HG02798 (cell line): ENCODE data around the gene SMIM8.
"Not testable (repeated sequence)": the region's sequence is repeated elsewhere in the genome, so short reads cannot be mapped to it uniquely, and the experiment has no call there.

Source experiments
- ATAC-seq: cut with Tn5 transposase; IDR thresholded peaks from one replicate; pipeline ENCODE4 v1.9.1; 2021; ENCODE audit warnings: mild to moderate bottlenecking; ENCODE audit not compliant: unreplicated experiment, poor library complexity

SMIM8 gene, protein sequence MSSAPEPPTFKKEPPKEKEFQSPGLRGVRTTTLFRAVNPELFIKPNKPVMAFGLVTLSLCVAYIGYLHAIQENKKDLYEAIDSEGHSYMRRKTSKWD

DNA sequence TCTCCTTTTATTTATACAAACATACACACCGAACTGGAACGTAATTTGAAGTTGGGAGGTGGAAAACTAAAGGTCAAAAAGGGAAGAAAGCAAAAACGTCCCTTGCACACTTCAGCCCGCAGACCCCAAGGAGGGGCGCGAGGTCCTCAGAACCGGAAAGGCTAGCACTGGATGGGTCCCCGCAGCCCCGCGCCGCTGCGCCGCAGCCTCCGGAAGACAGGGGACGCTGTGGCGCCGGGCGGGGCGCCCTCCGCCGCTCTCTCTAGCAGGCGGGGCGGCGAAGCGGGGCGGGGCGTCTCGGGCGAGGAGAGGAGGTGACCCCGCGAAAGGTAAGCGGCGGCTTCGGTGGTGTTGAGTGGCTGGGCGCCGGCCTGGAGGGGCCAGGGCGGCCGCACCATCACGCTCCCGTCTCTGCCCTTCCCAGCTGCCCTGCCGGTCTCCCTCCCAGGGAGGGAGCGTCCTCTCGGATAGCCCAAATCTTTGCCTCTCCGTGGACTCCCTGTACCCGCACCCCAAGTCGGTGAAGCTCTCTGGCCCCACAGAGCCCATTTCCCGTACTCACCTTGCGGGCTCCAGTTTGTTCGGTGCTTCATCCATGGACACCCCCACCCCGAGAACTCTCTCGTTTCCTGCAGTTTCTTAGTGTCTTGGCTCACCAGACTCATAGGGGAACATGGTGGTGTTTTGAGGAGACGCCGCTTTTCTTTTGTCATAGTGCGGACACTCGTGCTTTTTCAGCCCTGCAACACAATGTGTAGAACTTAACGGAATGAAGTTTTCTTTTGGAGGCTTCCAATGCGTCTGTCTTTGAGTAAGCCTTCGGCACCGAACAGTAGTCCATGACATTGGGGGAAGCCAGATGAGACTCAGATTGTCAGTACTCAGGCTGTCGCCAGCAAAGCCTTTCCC is at the start of gene SMIM8:
TSS of gene SMIM8 (plus strand) at position 285 of the 909 bp plus-strand sequence. CDS start 14,444 bp downstream, outside the sequence.
- ATAC-seq = peak; percentile 100

DNA sequence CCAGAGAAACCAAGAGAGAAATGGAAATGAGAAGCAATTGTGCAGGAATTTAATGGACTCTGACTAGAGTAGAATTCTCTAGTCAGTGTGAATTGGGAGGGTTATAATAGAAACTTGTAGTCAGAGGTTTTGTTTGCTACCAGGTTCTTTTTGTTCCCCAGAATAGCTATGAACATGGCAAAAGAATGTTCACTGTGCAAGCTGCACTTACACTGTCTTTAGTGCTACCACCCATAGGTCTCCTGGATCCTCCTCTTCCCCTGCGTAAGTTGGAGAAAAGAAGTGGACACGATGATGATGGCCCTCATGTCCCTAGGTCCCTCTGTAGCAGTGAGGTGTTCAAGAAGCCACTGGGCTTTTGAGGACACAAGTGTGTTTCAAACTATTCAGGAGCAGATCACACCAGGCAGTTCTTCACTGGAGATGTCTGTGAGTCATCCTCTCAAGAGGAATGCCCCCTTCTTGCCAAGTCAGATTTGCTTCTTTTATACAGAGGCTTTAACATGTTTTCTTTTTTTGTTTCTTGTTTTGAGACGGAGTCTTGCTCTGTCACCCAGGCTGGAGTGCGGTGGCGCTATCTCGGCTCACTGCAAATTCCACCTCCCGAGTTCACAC is 47.6 kb upstream of the SMIM8 start:
- no peak for ATAC-seq

DNA sequence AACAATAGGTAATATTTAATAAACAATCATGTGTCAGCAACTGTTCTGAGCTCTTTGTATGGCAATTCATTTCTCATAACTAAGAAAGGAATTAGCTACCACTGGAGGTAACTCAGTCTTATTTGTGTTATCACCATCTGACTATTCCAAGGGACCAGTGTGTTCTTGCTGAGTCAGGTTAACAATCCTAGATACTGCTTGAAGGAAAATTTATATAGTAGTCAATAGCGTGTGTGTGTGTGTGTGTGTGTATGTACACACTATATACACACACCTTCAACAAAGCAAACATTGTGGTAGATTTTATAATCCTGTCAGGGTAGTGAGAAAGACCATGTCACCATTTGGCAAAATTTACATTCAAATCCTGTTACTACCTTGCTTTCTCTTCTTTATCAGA is 45.8 kb upstream of the SMIM8 start:
- no peak for ATAC-seq

DNA sequence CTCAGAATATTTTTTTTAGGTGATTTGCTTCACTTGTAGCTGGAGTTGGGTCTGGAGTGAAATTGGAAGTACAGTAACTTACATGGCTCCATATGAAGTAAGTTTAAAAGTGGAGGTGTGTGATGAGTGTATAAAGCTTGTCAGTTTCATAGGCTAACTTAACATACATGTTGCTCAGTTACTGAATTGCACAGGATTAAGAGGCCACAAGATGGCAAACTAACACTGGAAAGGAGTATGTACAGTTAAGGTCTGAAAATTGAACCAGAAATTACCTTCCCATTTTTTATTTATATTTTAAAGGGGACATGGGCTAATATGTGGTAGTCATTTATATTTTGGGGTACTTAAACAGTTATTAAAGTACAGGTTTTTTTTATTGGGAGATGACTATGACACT is 45.3 kb upstream of the SMIM8 start:
- ATAC-seq = no peak

DNA sequence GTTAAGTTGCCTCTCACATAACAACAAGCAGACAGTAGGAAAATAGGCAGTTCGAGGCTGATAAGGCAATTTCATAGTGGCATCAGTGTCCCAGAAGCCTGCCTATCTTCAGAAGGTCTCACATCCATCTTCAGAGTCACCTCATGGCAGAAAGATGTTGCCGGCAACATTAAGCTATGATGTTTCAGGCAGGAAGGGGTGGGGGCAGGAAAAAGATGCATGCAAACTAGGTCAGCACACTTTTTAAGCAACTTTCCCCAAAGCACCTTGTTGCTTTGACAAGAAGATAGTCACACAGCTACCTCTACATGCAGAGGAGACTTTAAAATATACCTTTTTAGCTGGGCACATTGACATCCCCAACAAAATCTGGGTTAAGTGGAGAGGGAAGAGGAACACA is 43.2 kb upstream of the SMIM8 start:
- ATAC-seq = no peak

DNA sequence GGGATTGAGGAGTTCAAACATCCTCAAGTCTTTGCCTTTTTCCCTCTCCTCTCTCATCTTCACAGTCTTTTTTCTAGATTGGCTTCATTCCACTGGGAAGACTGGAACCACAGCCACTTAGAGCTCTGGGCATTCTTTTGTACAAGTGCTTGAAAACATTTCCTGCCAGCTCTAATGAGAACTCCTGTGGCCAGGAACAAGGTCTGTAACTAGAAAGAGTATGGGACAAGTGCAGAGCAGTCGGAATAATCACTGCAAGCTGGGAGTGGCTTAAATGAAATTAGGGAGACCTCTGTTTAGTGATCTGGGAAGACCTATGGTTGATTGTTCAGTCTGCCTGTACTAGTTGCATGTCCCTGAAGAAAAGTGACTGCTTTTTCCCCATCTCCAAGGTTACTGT is 41.0 kb upstream of the SMIM8 start:
- no peak for ATAC-seq

DNA sequence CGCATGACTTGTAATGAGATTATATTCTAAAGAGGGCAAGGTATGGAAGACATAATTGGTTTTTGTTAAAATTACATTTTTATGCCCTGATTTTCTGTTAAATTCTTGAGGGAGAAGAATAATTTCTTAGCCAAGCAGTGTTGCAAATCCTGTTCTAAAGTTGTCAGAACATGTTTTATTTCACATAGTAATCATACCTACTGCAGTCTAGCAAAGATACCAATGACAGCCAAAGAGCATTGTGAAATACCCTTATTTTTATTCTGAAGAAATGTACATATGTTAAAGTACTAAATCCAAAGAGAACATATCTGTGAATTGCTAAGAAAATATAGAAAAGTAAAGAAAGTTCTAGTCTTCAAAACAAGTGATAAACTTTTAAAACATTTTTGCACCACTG is 39.6 kb upstream of the SMIM8 start:
- ATAC-seq = no peak

DNA sequence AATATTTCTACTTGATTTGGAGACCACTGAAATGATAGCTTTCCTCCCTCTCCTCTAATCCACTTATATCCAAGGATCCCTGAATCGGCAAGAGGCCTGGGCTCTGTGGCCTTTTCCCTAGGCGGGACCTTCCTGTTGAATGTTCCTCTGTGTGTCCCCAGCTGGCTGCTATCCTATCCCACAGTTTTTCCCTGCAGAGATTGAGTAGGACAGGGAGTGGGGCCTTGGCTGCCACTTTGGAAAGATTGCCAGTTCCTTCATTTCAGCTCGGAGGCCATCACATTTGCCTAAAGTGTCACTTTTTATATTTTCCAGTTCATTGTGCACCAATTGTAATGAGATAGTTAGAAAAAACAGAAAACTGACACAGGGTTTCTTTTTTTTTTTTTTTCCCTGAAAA is 38.9 kb upstream of the SMIM8 start:
- no peak for ATAC-seq

DNA sequence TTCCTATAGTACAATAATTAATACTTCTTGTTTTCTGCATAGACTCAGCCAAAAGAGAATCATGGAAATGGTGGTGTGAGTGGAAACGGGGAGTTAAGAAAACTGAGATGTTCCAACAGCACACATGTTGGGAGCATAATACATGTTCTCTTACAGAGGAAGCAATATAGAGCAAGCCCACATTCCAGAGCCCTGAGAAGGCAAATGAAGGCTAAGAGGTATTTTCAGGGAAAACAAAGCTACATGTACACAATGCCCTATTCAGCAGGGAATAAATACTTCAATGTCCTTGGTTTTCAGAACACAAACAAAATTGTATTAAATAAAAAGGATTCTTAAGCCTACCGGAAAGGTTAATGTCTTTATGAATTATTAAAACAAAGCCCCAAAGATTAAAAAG is 35.1 kb upstream of the SMIM8 start:
- no peak for ATAC-seq

DNA sequence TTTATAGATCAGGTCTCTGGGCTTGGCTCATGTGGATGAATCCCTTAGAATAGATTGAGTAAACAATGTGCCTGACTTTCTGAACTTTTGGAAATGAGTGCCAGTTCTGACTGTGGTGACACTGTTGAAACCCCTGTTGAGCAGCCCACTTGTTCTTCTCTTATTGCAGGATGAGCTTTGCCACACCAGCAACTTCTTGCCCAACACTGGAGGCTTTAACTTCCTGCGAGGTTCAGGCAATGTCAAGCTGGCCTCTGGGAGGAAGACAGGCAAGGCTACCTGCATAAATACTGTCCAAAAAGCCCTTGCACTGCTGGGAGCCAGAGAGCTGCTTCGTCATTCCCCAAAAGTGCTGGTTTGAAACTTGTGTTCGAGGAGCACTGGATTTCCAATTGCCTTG is 32.8 kb upstream of the SMIM8 start:
- no peak for ATAC-seq

DNA sequence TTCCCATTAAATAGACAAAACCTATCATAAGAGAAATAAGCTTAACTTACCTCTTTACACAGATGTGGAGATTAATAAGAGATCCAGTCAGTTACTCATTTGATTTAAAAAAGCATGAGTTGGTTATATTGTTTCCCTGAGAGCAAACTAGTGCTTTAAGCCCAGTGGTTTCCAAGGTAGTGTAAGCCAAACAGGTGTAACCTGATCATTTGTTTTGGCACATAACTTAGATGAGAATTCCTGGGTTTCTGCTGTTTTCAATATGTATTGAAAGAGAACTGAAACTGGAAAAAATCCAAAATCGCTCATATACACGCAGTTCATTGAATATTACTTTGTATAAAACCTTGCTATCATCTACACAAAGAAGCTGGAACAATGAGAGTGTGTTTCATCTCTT is 30.5 kb upstream of the SMIM8 start:
- ATAC-seq = no peak

DNA sequence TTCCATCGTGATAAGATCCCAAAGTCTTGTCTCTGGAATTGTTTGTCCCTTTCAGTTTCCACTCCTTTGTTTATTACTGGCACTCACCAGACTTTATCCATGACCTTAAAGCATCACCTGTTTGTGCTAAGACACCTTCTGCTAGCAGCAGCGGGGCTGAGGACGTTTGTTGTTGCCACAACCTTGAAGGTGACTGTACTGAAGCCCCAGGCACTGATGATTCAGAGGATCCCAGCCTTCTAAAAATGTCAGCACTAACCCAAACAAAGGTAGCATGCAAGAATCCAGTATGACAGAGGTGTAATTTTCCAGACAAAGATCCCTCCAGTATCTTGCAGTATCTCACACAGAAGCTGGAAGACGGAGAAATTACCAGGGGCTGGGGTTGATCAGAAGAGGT is 28.9 kb upstream of the SMIM8 start:
- ATAC-seq = no peak

DNA sequence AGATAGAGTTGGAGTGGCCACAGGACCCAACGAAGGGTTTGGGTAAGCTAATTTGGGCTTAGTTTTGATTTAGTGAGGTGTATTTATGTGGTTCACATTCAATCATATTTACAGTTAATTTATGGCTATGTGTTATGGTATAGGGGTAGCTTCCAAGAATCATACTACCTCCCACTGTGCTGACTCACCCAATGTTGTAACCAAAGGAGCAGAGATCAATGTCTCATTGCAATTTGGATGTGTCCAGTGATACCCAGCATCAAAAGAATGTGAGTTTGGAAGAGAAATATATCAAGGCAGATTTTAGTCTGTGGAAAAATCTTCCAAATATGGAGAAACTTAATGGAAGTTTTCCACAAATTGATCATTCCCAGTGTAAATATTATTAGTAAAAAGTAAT is 25.3 kb upstream of the SMIM8 start:
- ATAC-seq = no peak

DNA sequence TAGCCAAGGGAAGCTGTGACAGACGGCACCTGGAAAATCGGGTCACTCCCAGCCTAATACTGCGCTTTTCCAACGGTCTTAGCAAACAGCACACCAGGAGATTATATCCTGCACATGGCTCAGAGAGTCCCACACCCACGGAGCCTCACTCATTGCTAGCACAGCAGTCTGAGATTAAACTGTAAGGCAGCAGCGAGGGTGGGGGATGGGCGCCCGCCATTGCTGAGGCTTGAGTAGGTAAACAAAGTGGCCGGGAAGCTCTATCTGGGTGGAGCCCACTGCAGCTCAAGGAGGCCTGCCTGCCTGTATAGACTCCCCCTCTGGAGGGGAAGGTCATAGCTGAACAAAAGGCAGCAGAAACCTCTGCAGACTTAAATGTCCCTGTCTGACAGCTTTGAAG is 21.1 kb upstream of the SMIM8 start:
- not testable (repeated sequence) for ATAC-seq

DNA sequence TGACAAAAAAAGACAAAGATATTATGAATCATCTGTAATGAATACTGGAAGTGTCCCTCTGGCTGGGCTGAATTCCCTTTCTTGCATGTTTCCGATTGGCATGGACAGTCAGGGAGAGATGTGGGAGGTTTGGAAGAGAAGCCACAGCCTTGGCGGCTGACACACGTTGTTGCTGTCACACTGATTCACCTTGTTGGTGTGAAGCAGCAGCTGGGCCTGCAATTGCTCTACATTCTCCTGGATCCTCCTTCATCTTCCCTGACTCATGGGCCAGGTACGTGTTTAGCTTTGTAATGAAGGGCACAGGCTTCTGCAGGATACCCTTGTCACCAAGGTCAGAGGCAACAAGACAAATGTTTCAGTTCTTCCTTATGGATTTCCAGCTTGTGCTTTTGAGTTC is 13.4 kb upstream of the SMIM8 start:
- no peak for ATAC-seq

DNA sequence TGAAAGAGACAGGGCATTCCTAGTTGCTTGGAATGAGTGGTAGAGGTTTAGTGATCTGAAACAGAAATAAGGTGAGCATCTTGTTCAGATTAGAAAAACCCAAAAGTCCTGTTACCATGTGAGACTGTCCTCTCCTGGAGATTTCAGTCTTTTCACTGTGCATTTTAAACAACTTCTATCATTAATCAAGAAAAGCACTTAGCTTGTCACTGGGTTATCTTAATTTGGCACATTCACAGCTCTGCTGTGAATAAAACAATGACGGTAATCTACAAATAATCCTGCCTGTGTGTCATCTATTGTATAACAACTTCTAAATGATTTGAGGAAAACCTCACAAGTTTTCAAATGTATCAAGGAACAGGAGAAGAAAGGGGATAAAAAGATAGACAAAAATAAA is 9.5 kb upstream of the SMIM8 start:
- ATAC-seq = no peak

DNA sequence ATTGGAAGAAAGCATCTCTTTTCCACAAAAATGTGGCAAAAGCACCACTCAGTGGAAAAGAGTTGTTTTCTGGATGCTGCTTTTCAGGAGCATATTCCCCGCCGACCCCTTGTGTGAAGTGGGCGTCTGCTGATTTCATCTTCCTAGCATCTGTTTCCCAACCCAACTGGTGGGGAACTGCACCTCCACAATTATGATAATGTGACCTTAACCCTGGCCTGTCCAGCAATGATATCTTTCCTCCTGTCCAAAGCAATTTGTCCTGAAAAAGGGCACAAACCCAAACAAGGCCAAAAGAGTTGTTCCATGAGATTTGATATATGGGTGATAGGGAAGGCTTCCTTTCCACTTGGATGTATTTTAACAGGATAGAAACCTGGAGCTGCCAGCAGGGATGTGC is 7.3 kb upstream of the SMIM8 start:
- ATAC-seq = no peak

DNA sequence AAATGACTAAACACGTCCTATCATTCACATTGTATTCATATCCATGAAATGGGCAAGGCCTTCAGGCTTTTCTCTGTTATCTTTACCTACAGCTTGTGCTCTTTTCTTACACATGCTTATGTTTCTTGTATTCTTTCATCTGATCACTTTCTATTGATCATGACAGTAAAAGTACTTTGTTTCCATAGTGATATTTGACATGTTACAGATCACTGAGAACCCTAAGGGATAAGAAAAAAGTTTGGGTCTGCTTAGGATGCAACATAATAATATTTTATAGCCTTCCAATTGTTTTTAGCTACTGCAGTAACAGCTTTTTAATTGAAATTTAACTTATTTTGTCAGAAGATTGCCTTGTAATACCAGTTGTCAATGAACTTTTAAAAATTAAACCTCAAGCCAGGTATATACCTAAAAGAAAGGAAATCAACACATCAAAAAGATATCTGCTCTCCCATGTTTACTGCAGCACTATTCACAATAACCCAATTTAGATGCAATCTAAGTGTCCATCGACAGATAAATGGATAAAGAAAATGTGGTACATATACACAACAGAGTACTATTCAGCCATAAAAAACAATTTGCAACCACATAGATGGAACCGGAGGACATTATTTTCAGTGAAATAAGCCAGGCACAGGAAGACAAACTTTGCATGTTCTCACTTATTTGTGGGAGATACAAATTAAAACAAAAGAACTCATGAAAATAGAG is 3.0 kb upstream of the SMIM8 start:
- no peak for ATAC-seq

DNA sequence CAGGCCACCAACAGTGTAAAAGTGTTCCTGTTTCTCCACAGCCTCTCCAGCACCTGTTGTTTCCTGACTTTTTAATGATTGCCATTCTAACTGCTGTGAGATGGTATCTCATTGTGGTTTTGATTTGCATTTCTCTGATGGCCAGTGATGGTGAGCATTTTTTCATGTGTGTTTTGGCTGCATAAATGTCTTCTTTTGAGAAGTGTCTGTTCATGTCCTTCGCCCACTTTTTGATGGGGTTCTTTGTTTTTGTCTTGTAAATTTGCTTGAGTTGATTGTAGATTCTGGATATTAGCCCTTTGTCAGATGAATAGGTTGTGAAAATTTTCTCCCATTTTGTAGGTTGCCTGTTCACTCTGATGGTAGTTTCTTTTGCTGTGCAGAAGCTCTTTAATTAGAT is 1.5 kb downstream of the SMIM8 start:
- ATAC-seq = not testable (repeated sequence)

DNA sequence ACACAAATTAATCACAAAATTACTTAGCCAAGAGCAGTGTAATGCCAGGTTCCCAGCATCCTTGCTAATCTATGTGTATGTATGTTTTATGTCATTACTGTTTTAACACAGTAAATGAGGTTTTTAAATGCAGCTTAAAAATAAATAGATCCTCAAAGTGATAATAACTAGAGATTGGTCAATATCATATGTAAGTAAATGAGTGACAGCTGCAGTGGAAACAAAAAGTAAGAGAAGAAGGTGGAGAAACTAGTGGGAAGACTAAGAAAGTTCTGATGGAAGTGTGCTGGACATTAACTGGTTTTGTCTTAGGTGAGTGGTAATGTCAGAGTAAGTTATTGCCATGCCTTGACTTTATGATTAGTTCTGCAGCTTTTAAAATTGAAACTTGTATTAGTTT is 8.6 kb downstream of the SMIM8 start:
- ATAC-seq = no peak

DNA sequence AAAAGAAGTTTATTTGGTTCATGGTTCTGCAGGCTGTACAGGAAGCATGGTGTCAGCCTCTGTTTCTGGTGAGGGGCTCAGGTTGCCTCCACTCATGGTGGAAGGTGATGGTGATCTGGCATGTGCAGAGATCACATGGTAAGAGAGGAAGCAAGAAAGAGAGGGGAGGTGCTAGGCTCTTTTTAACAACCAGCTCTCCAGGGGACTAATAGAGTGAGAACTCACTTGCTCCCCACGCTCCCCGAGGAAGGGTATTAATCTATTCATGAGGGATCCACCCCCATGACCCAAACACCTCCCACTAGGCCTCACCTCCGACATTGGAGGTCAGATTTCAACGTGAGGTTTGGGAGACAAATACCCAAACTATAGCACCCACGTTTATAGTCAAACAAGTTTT is 10.6 kb downstream of the SMIM8 start:
- no peak for ATAC-seq
